ENCODE data around the gene IL18R1.

The IL18R1 gene

GRCh38 chr2:102367331-102367971, 11.9 kb downstream of the IL18R1 start:
- H3K4me3 ChIP-seq (ENCODE audit: low read depth, low read length): no peak overlapping the region
- no peak for TF ChIP-seq CTCF (IDR thresholded peaks at IDR 0.05; ENCODE audit: low read depth, low read length, missing control alignments)
- DNase-seq (ENCODE audit: low read depth): no peak

- TF ChIP-seq CTCF (IDR thresholded peaks at IDR 0.05; ENCODE audit: low read depth, low read length, missing control alignments): no peak
- no peak for DNase-seq (ENCODE audit: low read depth)
- no peak overlapping the region for H3K4me3 ChIP-seq (ENCODE audit: low read depth, low read length)
Measured at GRCh38 chr2:102368461-102369109, 13.0 kb downstream of the IL18R1 start.

- TF ChIP-seq CTCF (IDR thresholded peaks at IDR 0.05; ENCODE audit: low read depth, low read length, missing control alignments): no peak
- no peak overlapping the region for H3K4me3 ChIP-seq (ENCODE audit: low read depth, low read length)
- DNase-seq (ENCODE audit: low read depth): no peak
Measured at GRCh38 chr2:102369866-102370265, 14.3 kb downstream of the IL18R1 start.

- no peak for TF ChIP-seq CTCF (IDR thresholded peaks at IDR 0.05; ENCODE audit: low read depth, low read length, missing control alignments)
- no peak for DNase-seq (ENCODE audit: low read depth)
- no peak overlapping the region for H3K4me3 ChIP-seq (ENCODE audit: low read depth, low read length)
Measured at GRCh38 chr2:102376052-102376591, 20.5 kb downstream of the IL18R1 start.

GRCh38 chr2:102383722-102384121, 28.1 kb downstream of the IL18R1 start:
- TF ChIP-seq CTCF (IDR thresholded peaks at IDR 0.05; ENCODE audit: low read depth, low read length, missing control alignments): no peak
- no peak overlapping the region for H3K4me3 ChIP-seq (ENCODE audit: low read depth, low read length)
- no peak for DNase-seq (ENCODE audit: low read depth)

GRCh38 chr2:102385522-102385921, 29.9 kb downstream of the IL18R1 start:
- H3K4me3 ChIP-seq (ENCODE audit: low read depth, low read length): no peak overlapping the region
- TF ChIP-seq CTCF (IDR thresholded peaks at IDR 0.05; ENCODE audit: low read depth, low read length, missing control alignments): no peak
- DNase-seq (ENCODE audit: low read depth): no peak
